Hematopoietic multipotent progenitor cell treated with erythropoietin and hydrocortisone succinate and interleukin-3 and kit ligand, for 4 days (in vitro differentiated cells): ENCODE results near the gene CEBPZ.

Source experiments
- DNase-seq: peaks from one replicate; pipeline ENCODE4 v3.0.0-alpha.2; 2015

The CEBPZ gene

DNA sequence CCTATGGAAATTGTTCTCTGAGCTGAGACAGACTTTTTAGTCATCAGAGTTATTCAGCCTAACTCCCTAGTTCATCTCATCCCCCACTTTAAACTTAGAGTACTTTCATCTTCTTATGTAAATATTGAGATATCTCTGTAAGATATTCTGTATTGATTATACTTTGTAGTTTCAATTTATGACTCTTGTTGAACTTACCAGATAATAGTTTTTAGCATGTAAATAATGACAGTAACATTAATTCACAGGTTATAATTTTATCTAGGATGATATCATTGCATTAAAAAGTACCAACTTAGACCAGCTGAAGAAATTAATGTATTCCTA is 59.8 kb downstream of the CEBPZ start:
- DNase-seq = no peak

DNA sequence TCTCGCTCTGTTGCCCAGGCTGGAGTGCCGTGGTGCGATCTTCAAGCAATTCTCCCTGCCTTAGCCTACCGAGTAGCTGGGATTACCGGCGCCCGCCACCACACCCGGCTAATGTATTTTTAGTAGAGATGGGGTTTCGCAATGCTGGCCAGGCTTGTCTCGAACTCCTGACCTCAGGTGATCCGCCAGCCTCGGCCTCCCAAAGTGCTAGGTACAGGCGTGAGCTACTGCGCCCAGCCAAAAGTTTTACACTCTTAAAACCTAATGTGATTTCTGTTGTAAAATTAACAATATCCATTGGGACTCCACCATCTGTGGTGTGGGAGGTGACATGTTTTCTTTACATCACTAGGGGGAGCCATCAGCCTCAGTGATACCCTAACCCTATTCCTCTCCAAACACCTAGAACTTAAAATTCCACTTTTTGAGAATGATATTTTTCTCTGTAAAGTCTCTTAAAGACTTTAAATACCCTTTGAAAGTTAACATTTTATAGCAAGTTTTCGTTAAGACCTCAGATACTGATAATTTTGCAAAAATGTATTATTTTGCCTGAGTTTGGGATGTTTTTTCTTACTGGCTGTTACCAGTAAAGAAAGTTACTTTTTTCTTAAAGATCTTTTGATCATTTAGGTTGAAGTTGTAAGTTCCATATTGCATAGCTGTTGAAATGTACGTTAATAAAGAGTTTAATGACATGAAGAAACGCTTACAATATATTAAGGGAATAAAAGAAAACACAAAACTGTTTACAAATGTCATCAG is 63.0 kb downstream of the CEBPZ start:
- DNase-seq = peak; percentile 77

DNA sequence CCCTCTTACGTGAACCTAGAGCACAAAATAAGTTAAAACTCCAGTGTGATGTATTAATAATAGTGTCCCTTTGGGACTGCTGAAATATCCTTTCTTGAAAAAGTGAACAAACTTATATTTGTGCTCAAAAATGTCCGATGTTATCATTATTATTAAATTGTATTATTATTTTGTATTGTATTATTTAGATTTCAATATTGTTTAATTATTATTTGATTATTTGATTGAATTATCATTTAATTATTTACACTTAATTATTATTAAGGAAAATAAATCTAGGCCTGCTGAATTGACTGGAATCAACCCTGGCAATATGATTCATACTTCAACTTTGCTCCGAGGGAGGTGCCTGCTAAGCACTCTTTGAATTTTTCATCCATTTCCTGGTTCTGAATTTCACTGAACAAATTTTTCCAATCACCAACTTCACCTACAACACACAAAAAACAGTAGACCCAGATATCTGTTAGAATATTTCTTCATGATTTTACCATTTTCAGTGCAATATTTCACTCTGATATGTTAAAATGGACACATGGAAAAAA is 63.7 kb downstream of the CEBPZ start:
- no peak for DNase-seq

DNA sequence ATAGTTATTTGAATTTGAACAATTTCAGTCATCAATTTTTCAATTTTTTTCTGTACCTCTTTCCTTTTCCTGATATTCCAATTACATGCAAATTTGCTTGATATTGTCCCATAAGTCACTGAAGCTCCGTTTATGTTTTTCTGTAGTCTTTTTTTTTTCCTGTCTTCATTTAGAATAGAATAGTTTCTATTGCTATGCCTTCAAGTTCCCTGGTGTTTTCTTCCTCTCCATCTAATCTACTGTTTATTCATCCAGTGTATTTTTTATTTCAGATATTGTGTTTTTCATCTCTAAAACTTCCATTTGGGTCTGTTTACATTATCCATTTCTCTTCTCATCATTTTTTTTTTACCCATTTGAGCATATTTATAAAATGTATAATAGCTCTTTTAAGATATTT is 66.6 kb downstream of the CEBPZ start:
- no peak for DNase-seq

DNA sequence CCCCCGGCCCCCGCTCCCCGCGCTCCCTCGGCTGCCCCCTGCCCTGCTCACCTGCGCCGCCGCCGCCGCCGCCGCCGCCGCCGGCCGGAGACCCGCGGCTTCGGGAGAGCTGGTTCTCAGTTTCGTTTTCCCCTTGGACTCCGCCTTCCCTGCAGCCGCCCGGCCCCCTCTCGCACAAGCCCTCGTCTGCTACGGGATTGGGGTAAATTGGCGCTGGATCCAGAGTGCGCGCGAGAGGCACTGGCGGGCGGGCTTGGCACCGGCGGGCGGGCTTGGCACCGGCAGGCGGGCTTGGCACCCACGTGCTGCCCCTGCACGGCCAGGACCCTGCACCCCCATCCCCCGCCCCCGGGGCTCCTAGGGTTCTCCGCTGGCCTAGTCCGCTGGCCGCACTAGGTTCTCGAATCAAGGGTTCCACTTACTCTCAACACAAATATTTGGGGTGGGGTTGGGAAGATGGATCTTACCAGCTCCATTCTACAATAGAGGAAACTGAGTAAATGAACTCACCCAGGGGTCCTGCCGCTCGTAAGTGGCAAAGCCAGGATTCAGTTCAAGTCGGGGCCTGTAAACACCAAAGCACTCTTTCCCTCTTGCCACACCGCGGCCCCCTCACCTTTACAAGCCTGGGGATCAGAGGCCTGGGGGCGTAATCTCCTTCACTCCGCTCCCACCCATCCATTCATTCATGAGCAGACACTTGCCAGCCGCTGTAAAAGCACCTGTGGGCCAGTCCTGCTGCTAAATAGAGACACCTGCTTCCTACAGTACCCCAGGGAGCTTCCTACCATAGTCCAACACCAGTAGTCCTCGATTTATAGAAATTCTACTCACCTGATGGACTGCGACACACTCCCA is 74.3 kb downstream of the CEBPZ start, which contains the start of gene EIF2AK2:
Gene EIF2AK2 (minus strand): TSS at position 124 of the 858 bp plus-strand sequence. CDS start 9,174 bp downstream, outside the sequence.
- DNase-seq = peak; percentile 96

DNA sequence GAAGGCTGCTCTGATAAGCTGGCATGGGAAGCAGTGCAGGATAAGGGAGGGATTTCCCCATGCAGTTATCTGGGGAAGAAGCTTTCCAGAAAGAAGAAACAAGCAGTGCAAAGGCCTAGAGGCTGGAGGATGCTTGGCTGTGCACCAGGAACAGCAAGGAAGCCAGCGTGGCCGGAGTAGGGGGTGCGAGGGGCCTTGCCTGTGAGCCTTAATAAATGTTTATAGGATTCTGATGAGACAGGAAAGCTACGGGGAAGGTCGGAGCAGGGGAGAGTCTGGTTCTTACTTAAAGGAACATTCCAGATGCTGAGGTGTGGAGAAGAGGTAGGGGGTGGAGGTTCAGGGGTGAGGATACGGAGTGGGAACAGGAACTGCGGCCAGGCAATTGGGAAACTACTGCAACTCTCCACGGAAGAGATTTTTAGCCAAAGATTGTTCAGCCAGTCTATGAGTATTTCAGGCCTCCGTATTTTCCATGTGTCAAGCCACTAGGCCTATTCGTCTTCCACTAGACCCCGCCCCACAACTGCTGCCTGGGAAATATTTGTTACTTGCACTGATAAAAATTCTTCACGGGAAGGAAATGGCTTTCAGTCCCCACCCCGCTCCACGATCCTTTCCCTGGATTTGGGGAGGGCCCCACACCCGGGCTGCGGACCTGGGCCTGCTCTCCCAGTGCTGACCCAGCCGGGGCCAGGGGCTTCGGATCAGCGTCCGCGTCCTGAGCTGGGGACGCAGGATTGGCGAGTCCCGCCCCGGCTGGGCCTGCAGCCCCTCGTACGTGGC is 75.1 kb downstream of the CEBPZ start:
- peak; percentile 72 for DNase-seq

DNA sequence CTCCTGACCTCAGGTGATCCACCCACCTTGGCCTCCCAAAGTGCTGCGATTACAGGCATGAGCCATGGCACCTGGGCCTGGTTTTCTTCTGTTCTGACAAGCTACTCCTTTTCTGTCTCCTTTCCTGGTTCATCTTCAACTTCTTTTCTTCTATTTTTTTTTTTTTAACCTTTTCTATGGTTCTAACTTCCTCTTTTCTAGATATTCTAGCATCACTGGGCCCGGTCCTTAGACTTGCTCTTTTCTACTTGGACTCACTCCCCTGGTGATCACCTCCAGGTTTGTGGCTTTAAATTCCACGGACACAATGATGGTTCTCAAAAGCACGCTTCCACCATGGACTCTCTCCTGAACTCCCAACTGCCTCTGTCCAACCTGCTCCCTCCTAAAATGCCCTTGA is 76.6 kb downstream of the CEBPZ start:
- peak; percentile 55 for DNase-seq

DNA sequence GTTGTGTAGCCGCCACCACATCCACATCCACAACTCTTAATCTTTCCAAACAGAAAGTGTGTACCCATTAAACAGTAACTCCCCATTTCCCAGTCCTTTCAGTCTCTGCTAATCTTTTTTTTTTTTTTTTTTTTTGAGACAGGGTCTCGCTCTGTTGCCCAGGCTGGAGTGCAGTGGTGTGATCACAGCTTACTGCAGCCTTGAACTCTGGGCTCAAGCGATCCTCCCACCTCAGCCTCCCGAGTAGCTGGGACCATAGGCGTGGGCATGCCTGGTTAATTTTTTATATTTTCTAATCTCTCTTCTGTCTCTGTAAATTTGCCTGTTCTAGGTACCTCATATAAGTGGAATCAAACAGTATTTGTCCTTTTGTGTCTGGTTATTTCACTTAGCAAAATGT is 78.2 kb downstream of the CEBPZ start:
- no peak for DNase-seq
